22Rv1 (cell line): ENCODE data around the gene KCNH8.

Source experiments
- H3K27ac ChIP-seq: fragments of 450-650 bp; 2 replicates; pipeline ENCODE4 v1.5.1; 2017
- ZFX ChIP-seq: fragments of 450-650 bp; IDR thresholded peaks from 2 replicates; pipeline ENCODE4 v1.6.1; 2017; ENCODE audit warnings: antibody characterized with exemption, borderline replicate concordance
- TF ChIP-seq, protein P1 (sequence below): fragments of 450-650 bp; IDR thresholded peaks from 2 replicates; pipeline ENCODE4 v1.5.1; 2017; ENCODE audit warnings: mild to moderate bottlenecking

The KCNH8 gene

DNA sequence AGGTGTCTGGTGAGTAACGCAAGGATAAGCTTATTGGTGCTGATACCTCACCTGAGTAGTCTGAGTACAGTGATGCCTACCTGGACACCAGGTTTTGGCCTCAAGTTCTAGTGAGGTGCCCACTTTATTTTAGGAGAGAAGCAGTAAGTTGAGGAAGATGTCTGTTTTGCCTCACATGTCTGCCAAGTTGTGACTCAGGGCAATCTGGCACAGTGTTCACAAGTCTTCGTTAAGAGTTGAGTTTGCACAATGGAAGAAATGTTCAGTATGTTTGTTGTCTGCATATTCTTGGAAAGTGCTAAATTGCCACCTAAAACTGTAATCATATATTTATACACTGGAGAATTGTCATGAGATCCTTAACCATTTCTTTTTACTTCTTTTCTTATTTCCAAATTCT lies 122.2 kb downstream of the KCNH8 start:
- H3K27ac ChIP-seq: no peak overlapping the region
- TF ChIP-seq ZFX: no peak
- TF ChIP-seq, protein P1, sequence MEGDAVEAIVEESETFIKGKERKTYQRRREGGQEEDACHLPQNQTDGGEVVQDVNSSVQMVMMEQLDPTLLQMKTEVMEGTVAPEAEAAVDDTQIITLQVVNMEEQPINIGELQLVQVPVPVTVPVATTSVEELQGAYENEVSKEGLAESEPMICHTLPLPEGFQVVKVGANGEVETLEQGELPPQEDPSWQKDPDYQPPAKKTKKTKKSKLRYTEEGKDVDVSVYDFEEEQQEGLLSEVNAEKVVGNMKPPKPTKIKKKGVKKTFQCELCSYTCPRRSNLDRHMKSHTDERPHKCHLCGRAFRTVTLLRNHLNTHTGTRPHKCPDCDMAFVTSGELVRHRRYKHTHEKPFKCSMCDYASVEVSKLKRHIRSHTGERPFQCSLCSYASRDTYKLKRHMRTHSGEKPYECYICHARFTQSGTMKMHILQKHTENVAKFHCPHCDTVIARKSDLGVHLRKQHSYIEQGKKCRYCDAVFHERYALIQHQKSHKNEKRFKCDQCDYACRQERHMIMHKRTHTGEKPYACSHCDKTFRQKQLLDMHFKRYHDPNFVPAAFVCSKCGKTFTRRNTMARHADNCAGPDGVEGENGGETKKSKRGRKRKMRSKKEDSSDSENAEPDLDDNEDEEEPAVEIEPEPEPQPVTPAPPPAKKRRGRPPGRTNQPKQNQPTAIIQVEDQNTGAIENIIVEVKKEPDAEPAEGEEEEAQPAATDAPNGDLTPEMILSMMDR: no peak

DNA sequence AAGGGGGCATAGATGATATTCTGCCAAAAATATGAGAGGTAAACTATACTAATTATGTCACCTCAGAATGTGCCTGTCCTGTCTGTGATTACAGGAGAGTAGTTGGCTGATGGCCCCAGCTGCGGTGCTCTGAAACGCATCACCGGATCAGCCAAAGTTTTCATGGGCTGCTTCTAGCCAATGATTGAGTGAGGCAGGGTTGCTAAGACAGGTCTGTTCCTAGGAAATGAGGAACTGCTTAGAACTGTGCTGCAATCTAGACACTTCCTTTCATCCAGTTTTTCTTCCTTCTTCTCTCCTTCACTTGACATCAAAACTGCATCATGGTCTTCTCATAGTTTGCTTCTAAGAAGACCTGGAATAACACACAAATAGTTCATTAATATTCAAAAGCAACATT lies 124.0 kb downstream of the KCNH8 start:
- no peak overlapping the region for H3K27ac ChIP-seq
- TF ChIP-seq, protein P1: no peak
- no peak for TF ChIP-seq ZFX

DNA sequence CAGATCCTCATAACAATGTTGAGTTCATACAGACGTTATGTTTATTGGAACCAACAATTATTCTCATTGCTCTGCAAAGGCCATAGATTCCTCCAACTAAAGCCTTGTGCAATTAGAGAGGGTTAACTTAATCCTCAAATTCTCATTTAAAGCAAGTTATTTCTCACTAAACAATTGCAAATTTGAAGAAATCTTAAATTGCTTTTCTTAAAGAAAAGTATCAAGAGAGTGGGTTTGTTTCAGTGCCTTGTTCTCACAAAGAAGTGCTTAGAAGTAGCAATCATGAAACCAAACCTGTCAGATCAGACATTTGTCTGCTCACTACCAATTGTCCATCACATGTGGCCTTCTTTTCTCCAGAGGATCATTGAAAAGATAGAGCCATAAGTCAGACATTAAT lies 124.8 kb downstream of the KCNH8 start:
- no peak overlapping the region for H3K27ac ChIP-seq
- TF ChIP-seq ZFX: no peak
- TF ChIP-seq, protein P1: no peak

GRCh38 chr3:19274576-19274975 lies 126.3 kb downstream of the KCNH8 start:
- no peak overlapping the region for H3K27ac ChIP-seq
- no peak for TF ChIP-seq ZFX
- TF ChIP-seq, protein P1: no peak

- H3K27ac ChIP-seq: no peak overlapping the region
- TF ChIP-seq, protein P1: no peak
- TF ChIP-seq ZFX: no peak
Observed at GRCh38 chr3:19284974-19285373, 136.7 kb downstream of the KCNH8 start.

DNA sequence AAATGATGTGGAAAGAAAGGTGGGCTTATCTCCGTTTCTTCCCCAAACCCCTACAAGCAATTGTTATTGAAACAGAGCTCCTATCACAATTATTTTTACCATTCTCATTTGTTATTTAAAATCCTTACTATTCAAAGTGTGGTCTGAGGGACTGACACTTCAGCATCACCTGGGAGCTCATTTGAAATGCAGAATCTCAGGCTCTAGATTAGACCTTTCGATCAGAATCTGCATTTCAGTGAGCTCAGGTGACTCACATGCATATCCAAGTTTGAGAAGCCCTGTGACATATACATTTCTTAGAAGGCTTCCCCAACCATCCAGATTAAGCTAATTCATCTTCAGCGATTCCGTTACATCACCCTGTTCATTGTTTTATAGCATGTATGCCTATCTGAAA lies 145.0 kb downstream of the KCNH8 start:
- H3K27ac ChIP-seq: no peak overlapping the region

DNA sequence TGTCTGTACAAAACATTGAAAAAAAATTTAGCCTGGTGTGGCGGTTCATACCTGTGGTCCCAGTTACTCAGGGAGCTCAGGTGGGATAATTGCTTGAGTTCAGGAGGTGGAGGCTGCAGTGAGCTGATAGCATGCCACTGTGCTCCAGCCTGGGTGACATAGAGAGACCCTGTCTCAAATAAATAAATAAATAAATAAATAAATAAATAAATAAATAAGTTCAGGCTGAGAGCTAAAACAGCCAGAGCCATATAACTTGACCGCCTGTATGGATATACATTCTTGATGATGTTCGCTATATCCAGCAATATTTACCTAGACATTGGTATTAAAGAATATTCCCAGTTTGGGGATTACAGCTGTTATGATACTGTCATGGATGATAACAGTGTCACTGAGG lies 146.9 kb downstream of the KCNH8 start:
- H3K27ac ChIP-seq: no peak overlapping the region
- no peak for TF ChIP-seq ZFX
- TF ChIP-seq, protein P1: no peak

More for the DNA sequence above, 145.0 kb downstream of the KCNH8 start:
- TF ChIP-seq, protein P1: no peak
- no peak for TF ChIP-seq ZFX
